Measurements from ENCODE around the gene RIPPLY3.

GRCh38 chr21:36965720-36966065 lies 40.8 kb upstream of the RIPPLY3 start:
- TF ChIP-seq EZH2 (IDR thresholded peaks at IDR 0.05; ENCODE audit: borderline replicate concordance, insufficient read depth, low read depth, low read length, poor library complexity, severe bottlenecking), result no peak
- TF ChIP-seq, protein P1, sequence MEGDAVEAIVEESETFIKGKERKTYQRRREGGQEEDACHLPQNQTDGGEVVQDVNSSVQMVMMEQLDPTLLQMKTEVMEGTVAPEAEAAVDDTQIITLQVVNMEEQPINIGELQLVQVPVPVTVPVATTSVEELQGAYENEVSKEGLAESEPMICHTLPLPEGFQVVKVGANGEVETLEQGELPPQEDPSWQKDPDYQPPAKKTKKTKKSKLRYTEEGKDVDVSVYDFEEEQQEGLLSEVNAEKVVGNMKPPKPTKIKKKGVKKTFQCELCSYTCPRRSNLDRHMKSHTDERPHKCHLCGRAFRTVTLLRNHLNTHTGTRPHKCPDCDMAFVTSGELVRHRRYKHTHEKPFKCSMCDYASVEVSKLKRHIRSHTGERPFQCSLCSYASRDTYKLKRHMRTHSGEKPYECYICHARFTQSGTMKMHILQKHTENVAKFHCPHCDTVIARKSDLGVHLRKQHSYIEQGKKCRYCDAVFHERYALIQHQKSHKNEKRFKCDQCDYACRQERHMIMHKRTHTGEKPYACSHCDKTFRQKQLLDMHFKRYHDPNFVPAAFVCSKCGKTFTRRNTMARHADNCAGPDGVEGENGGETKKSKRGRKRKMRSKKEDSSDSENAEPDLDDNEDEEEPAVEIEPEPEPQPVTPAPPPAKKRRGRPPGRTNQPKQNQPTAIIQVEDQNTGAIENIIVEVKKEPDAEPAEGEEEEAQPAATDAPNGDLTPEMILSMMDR (IDR thresholded peaks at IDR 0.05), result no peak
